GM12878 (cell line): ENCODE results near the gene NFATC1.

Experiments used
- ASH2L ChIP-seq: fragments of 300-600, 200-600 bp; sonication (generic); IDR thresholded peaks from 2 replicates; pipeline ENCODE4 v1.6.1; 2017; ENCODE audit warnings: low read depth, mild to moderate bottlenecking, borderline replicate concordance
- ATF7 ChIP-seq: fragments of 450-650 bp; IDR thresholded peaks from 2 replicates; pipeline ENCODE4 v1.6.1; 2016; ENCODE audit warnings: low read depth, mild to moderate bottlenecking
- BHLHE40 ChIP-seq, 2 experiments: fragments of 450-650 bp in 1 of 2; IDR thresholded peaks; 2 replicates each; pipeline ENCODE4 v1.6.1; 2011 to 2017; ENCODE audit warnings: low read depth in 2 of 2, borderline replicate concordance in 1 of 2, improper control_type of control experiment in 1 of 2, low read length in 1 of 2, mild to moderate bottlenecking in 1 of 2
- CHD2 ChIP-seq: IDR thresholded peaks from 2 replicates; pipeline ENCODE4 v1.6.1; 2011; ENCODE audit warnings: low read depth, low read length, improper control_type of control experiment, borderline replicate concordance
- DPF2 ChIP-seq: fragments of 450-650 bp; IDR thresholded peaks from 2 replicates; pipeline ENCODE4 v1.6.1; 2017; ENCODE audit warnings: mild to moderate bottlenecking
- HDGF ChIP-seq: fragments of 450-650 bp; IDR thresholded peaks from 2 replicates; pipeline ENCODE4 v1.6.1; 2016; ENCODE audit warnings: antibody characterized with exemption
- KAT2A ChIP-seq: conservative IDR thresholded peaks from 2 replicates; pipeline ENCODE4 v1.6.1; 2011; ENCODE audit warnings: low read depth, low read length; ENCODE audit not compliant: control insufficient read depth
- POLR2A ChIP-seq: IDR thresholded peaks from 2 replicates; pipeline ENCODE4 v1.6.1; 2011; ENCODE audit warnings: low read depth, mild to moderate bottlenecking, low read length
- RAD21 ChIP-seq: IDR thresholded peaks from 2 replicates; pipeline ENCODE4 v1.6.1; 2011; ENCODE audit warnings: mild to moderate bottlenecking, low read depth, low read length, moderate library complexity; ENCODE audit not compliant: insufficient read depth
- SMARCA5 ChIP-seq: fragments of 450-650 bp; IDR thresholded peaks from 2 replicates; pipeline ENCODE4 v1.6.1; 2017; ENCODE audit warnings: mild to moderate bottlenecking
- ZBED1 ChIP-seq: IDR thresholded peaks from 2 replicates; pipeline ENCODE4 v1.6.1; 2016; ENCODE audit warnings: borderline replicate concordance
- TF ChIP-seq, protein P1 (sequence below), 3 experiments: IDR thresholded peaks in 2 of 3; conservative IDR thresholded peaks in 1 of 3; 2 replicates each; pipeline ENCODE4 v1.5.1; 2011; ENCODE audit warnings: low read depth in 3 of 3, low read length in 3 of 3, mild to moderate bottlenecking in 3 of 3, control low read depth in 2 of 3, moderate library complexity in 2 of 3, inconsistent platforms in 1 of 3, mixed read lengths in 1 of 3; ENCODE audit not compliant: control insufficient read depth in 2 of 3, insufficient read depth in 1 of 3; ENCODE audit errors: extremely low read depth in 1 of 3
- TF ChIP-seq, protein P2 (sequence below): fragments of 450-650 bp; IDR thresholded peaks from 2 replicates; pipeline ENCODE4 v1.6.1; 2017; ENCODE audit warnings: mild to moderate bottlenecking, moderate library complexity

DNA sequence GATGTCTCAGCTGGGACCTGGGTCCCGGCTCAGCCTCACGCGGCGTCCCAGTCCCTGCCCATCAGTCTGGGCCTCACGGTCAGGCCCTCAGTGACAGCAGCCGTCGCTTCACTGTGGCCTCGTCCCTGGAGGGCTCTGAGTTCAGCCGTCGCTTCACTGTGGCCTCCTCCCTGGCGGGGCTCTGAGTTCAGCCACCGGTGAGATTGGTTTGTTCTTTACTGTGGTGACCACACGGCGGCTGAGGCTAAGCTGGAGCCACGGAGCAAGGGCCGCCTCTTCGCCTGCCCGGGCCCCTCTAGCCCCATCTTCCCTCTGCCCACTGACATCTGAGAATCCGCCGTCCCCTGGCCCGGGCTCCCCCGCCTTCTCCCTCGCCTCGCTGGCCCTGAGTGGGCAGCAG, 51.2 kb downstream of the NFATC1 start:
- TF ChIP-seq, protein P1, sequence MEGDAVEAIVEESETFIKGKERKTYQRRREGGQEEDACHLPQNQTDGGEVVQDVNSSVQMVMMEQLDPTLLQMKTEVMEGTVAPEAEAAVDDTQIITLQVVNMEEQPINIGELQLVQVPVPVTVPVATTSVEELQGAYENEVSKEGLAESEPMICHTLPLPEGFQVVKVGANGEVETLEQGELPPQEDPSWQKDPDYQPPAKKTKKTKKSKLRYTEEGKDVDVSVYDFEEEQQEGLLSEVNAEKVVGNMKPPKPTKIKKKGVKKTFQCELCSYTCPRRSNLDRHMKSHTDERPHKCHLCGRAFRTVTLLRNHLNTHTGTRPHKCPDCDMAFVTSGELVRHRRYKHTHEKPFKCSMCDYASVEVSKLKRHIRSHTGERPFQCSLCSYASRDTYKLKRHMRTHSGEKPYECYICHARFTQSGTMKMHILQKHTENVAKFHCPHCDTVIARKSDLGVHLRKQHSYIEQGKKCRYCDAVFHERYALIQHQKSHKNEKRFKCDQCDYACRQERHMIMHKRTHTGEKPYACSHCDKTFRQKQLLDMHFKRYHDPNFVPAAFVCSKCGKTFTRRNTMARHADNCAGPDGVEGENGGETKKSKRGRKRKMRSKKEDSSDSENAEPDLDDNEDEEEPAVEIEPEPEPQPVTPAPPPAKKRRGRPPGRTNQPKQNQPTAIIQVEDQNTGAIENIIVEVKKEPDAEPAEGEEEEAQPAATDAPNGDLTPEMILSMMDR (IDR thresholded peaks at IDR 0.05 in 2 of 3, conservative IDR thresholded peaks at IDR 0.05 in 1 of 3; ENCODE audit: control insufficient read depth in 2 of 3, extremely low read depth in 1 of 3, insufficient read depth in 1 of 3, low read depth in 3 of 3, low read length in 3 of 3), result no peak
- TF ChIP-seq SMARCA5 (no peak), BHLHE40 (IDR thresholded peaks at IDR 0.05; ENCODE audit: borderline replicate concordance in 1 of 2, low read depth in 2 of 2, low read length in 1 of 2) (no peak), ATF7 (no peak), POLR2A (no peak), ASH2L (no peak), RAD21 (no peak), DPF2 (no peak), ZBED1 (no peak), CHD2 (no peak), HDGF (no peak), KAT2A (no peak)
- TF ChIP-seq, protein P2, sequence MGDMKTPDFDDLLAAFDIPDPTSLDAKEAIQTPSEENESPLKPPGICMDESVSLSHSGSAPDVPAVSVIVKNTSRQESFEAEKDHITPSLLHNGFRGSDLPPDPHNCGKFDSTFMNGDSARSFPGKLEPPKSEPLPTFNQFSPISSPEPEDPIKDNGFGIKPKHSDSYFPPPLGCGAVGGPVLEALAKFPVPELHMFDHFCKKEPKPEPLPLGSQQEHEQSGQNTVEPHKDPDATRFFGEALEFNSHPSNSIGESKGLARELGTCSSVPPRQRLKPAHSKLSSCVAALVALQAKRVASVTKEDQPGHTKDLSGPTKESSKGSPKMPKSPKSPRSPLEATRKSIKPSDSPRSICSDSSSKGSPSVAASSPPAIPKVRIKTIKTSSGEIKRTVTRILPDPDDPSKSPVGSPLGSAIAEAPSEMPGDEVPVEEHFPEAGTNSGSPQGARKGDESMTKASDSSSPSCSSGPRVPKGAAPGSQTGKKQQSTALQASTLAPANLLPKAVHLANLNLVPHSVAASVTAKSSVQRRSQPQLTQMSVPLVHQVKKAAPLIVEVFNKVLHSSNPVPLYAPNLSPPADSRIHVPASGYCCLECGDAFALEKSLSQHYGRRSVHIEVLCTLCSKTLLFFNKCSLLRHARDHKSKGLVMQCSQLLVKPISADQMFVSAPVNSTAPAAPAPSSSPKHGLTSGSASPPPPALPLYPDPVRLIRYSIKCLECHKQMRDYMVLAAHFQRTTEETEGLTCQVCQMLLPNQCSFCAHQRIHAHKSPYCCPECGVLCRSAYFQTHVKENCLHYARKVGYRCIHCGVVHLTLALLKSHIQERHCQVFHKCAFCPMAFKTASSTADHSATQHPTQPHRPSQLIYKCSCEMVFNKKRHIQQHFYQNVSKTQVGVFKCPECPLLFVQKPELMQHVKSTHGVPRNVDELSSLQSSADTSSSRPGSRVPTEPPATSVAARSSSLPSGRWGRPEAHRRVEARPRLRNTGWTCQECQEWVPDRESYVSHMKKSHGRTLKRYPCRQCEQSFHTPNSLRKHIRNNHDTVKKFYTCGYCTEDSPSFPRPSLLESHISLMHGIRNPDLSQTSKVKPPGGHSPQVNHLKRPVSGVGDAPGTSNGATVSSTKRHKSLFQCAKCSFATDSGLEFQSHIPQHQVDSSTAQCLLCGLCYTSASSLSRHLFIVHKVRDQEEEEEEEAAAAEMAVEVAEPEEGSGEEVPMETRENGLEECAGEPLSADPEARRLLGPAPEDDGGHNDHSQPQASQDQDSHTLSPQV, result no peak
